Activated T-cell treated with anti-CD3 and anti-CD28 coated beads, Interleukin-2, amount 50 U/mL, for 24 hours (primary cell): ENCODE measurements around the gene NUAK1.

ENCODE experiments used
- DNase-seq: peaks from one replicate; pipeline ENCODE4 v3.0.0-alpha.2; 2020
- H3K27ac Mint-ChIP-seq: 2 replicates; pipeline ENCODE4 v1.8.0; 2020; ENCODE audit warnings: mild to moderate bottlenecking, mixed read lengths
- H3K27me3 Mint-ChIP-seq: 2 replicates; pipeline ENCODE4 v1.8.0; 2020; ENCODE audit warnings: mixed read lengths
- H3K36me3 Mint-ChIP-seq: 2 replicates; pipeline ENCODE4 v1.8.0; 2020; ENCODE audit warnings: low read depth, mixed read lengths
- H3K4me1 Mint-ChIP-seq: 2 replicates; pipeline ENCODE4 v1.8.0; 2020; ENCODE audit warnings: low read depth, mixed read lengths
- H3K4me3 Mint-ChIP-seq: 2 replicates; pipeline ENCODE4 v1.8.0; 2020; ENCODE audit warnings: mild to moderate bottlenecking, moderate library complexity, mixed read lengths
- H3K9me3 Mint-ChIP-seq: 2 replicates; pipeline ENCODE4 v1.8.0; 2020; ENCODE audit warnings: mixed read lengths

Gene NUAK1

GRCh38 chr12:106141003-106141402, 2.2 kb upstream of the NUAK1 start:
- no peak overlapping the region for H3K4me3 Mint-ChIP-seq

GRCh38 chr12:106140223-106140986, 1.7 kb upstream of the NUAK1 start:
- peak overlapping the region; percentile 23 for H3K4me3 Mint-ChIP-seq
- no peak overlapping the region for H3K27ac Mint-ChIP-seq
- H3K36me3 Mint-ChIP-seq = no peaks in the 10 kb centered on the region
- H3K4me1 Mint-ChIP-seq = peaks cover 15% of the 10 kb centered on the region
- no peak for DNase-seq
- H3K27me3 Mint-ChIP-seq = peaks cover 77% of the 10 kb centered on the region
- H3K9me3 Mint-ChIP-seq = no peaks in the 10 kb centered on the region

More at GRCh38 chr12:106141003-106141402, 2.2 kb upstream of the NUAK1 start:
- no peak for DNase-seq
- Mint-ChIP-seq H3K4me1 (peaks cover 14% of the 10 kb centered on the region), H3K36me3 (no peaks in the 10 kb centered on the region), H3K27ac (no peak overlapping the region), H3K9me3 (no peaks in the 10 kb centered on the region), H3K27me3 (peaks cover 78% of the 10 kb centered on the region)

GRCh38 chr12:106139422-106140171, 843 bp upstream of the NUAK1 start:
- Mint-ChIP-seq H3K9me3 (no peaks in the 10 kb centered on the region), H3K4me1 (peaks cover 15% of the 10 kb centered on the region), H3K27me3 (peaks cover 77% of the 10 kb centered on the region), H3K27ac (no peak overlapping the region), H3K4me3 (no peak overlapping the region), H3K36me3 (no peaks in the 10 kb centered on the region)
- DNase-seq = no peak

- H3K36me3 Mint-ChIP-seq = no peaks in the 10 kb centered on the region
- no peak overlapping the region for H3K27ac Mint-ChIP-seq
- H3K4me3 Mint-ChIP-seq = peak overlapping the region; percentile 65
- H3K27me3 Mint-ChIP-seq = peaks cover 78% of the 10 kb centered on the region
- peaks cover 15% of the 10 kb centered on the region for H3K4me1 Mint-ChIP-seq
- H3K9me3 Mint-ChIP-seq = no peaks in the 10 kb centered on the region
- peak; percentile 47 for DNase-seq
Measured at GRCh38 chr12:106138357-106138632, 459 bp downstream of the NUAK1 start.

- no peaks in the 10 kb centered on the region for H3K9me3 Mint-ChIP-seq
- H3K4me1 Mint-ChIP-seq = peaks cover 15% of the 10 kb centered on the region
- H3K4me3 Mint-ChIP-seq = peak overlapping the region; percentile 65
- no peak for DNase-seq
- H3K36me3 Mint-ChIP-seq = no peaks in the 10 kb centered on the region
- no peak overlapping the region for H3K27ac Mint-ChIP-seq
- peaks cover 79% of the 10 kb centered on the region for H3K27me3 Mint-ChIP-seq
Measured at GRCh38 chr12:106137530-106138356, 1.0 kb downstream of the NUAK1 start.

GRCh38 chr12:106136263-106136662, 2.5 kb downstream of the NUAK1 start:
- Mint-ChIP-seq H3K4me1 (peaks cover 15% of the 10 kb centered on the region), H3K4me3 (no peak overlapping the region), H3K27ac (no peak overlapping the region), H3K27me3 (peaks cover 77% of the 10 kb centered on the region), H3K36me3 (no peaks in the 10 kb centered on the region), H3K9me3 (no peaks in the 10 kb centered on the region)
- DNase-seq = peak; percentile 83

GRCh38 chr12:106135781-106136180, 3.0 kb downstream of the NUAK1 start:
- Mint-ChIP-seq H3K4me3 (no peak overlapping the region), H3K36me3 (no peaks in the 10 kb centered on the region), H3K27ac (no peak overlapping the region), H3K4me1 (peaks cover 15% of the 10 kb centered on the region), H3K27me3 (peaks cover 75% of the 10 kb centered on the region), H3K9me3 (no peaks in the 10 kb centered on the region)
- no peak for DNase-seq

- Mint-ChIP-seq H3K9me3 (no peaks in the 10 kb centered on the region), H3K27ac (no peak overlapping the region), H3K36me3 (no peaks in the 10 kb centered on the region), H3K27me3 (peaks cover 75% of the 10 kb centered on the region), H3K4me3 (no peak overlapping the region), H3K4me1 (peaks cover 13% of the 10 kb centered on the region)
- no peak for DNase-seq
Measured at GRCh38 chr12:106135075-106135474, 3.7 kb downstream of the NUAK1 start.

- H3K36me3 Mint-ChIP-seq = no peaks in the 10 kb centered on the region
- no peak overlapping the region for H3K27ac Mint-ChIP-seq
- peaks cover 13% of the 10 kb centered on the region for H3K4me1 Mint-ChIP-seq
- no peak for DNase-seq
- no peak overlapping the region for H3K4me3 Mint-ChIP-seq
- no peaks in the 10 kb centered on the region for H3K9me3 Mint-ChIP-seq
- H3K27me3 Mint-ChIP-seq = peaks cover 72% of the 10 kb centered on the region
Measured at GRCh38 chr12:106134294-106134949, 4.3 kb downstream of the NUAK1 start.

GRCh38 chr12:106133136-106134087, 5.3 kb downstream of the NUAK1 start:
- Mint-ChIP-seq H3K4me3 (no peak overlapping the region), H3K36me3 (no peaks in the 10 kb centered on the region), H3K4me1 (peaks cover 13% of the 10 kb centered on the region), H3K27me3 (peaks cover 72% of the 10 kb centered on the region), H3K9me3 (no peaks in the 10 kb centered on the region), H3K27ac (no peak overlapping the region)
- no peak for DNase-seq

GRCh38 chr12:106132175-106133135, 6.3 kb downstream of the NUAK1 start:
- Mint-ChIP-seq H3K4me3 (no peak overlapping the region), H3K27me3 (peaks cover 67% of the 10 kb centered on the region), H3K9me3 (no peaks in the 10 kb centered on the region), H3K27ac (no peak overlapping the region), H3K36me3 (no peaks in the 10 kb centered on the region), H3K4me1 (peaks cover 7% of the 10 kb centered on the region)
- DNase-seq = no peak

- H3K36me3 Mint-ChIP-seq = no peaks in the 10 kb centered on the region
- no peak overlapping the region for H3K27ac Mint-ChIP-seq
- no peak for DNase-seq
- peaks cover 7% of the 10 kb centered on the region for H3K4me1 Mint-ChIP-seq
- H3K27me3 Mint-ChIP-seq = peaks cover 59% of the 10 kb centered on the region
- H3K4me3 Mint-ChIP-seq = no peak overlapping the region
- no peaks in the 10 kb centered on the region for H3K9me3 Mint-ChIP-seq
Measured at GRCh38 chr12:106131676-106132075, 7.1 kb downstream of the NUAK1 start.
